Stomach (tissue), 4 donors: ENCODE data around the gene ACTL8.

Source experiments
- CTCF ChIP-seq, 7 experiments: fragments of 450-650 bp in 4 of 7; fragments of 200-600 bp in 3 of 7; sonication (generic) in 3 of 7; IDR thresholded peaks; one replicate each; pipeline ENCODE4 v1.5.1; 2016 to 2019; ENCODE audit warnings: antibody characterized with exemption in 7 of 7, control low read depth in 2 of 7, mild to moderate bottlenecking in 1 of 7
- EP300 ChIP-seq: sonication (generic); formaldehyde crosslinking; IDR thresholded peaks from one replicate; pipeline ENCODE4 v1.6.1; 2017; ENCODE audit warnings: antibody characterized with exemption
- POLR2A ChIP-seq, 4 donors: fragments of 450-650 bp; IDR thresholded peaks; one replicate each; pipeline ENCODE4 v1.6.1; 2016; ENCODE audit warnings: antibody characterized with exemption in 4 of 4, control low read depth in 2 of 4, mild to moderate bottlenecking in 1 of 4, moderate library complexity in 1 of 4
- POLR2AphosphoS5 ChIP-seq, 3 donors: sonication (generic); formaldehyde crosslinking; IDR thresholded peaks; one replicate each; pipeline ENCODE4 v1.6.1; 2016; ENCODE audit warnings: antibody characterized with exemption in 3 of 3

- no peak for TF ChIP-seq CTCF (IDR thresholded peaks at IDR 0.05)
- TF ChIP-seq POLR2A (IDR thresholded peaks at IDR 0.05), result no peak
- no peak for TF ChIP-seq EP300
- TF ChIP-seq POLR2AphosphoS5 (IDR thresholded peaks at IDR 0.05), result no peak
Observed at GRCh38 chr1:17856496-17857108, 101.5 kb downstream of the ACTL8 start.
